Ishikawa (cell line): Measurements from ENCODE around the gene ZCCHC14.

Source experiments
- EGR1 ChIP-seq: IDR thresholded peaks from 2 replicates; pipeline ENCODE4 v1.6.1; 2012
- EP300 ChIP-seq: IDR thresholded peaks from 2 replicates; pipeline ENCODE4 v1.6.1; 2012; ENCODE audit warnings: borderline replicate concordance
- TCF12 ChIP-seq: IDR thresholded peaks from 2 replicates; pipeline ENCODE4 v1.6.1; 2012; ENCODE audit warnings: low read depth
- YY1 ChIP-seq: IDR thresholded peaks from 2 replicates; pipeline ENCODE4 v1.6.1; 2012; ENCODE audit warnings: low read depth
- TF ChIP-seq, protein P1 (sequence below): IDR thresholded peaks from 2 replicates; pipeline ENCODE4 v1.6.1; 2012
- TF ChIP-seq, protein P2 (sequence below): IDR thresholded peaks from 2 replicates; pipeline ENCODE4 v1.6.1; 2012; ENCODE audit warnings: low read depth, mild to moderate bottlenecking

DNA sequence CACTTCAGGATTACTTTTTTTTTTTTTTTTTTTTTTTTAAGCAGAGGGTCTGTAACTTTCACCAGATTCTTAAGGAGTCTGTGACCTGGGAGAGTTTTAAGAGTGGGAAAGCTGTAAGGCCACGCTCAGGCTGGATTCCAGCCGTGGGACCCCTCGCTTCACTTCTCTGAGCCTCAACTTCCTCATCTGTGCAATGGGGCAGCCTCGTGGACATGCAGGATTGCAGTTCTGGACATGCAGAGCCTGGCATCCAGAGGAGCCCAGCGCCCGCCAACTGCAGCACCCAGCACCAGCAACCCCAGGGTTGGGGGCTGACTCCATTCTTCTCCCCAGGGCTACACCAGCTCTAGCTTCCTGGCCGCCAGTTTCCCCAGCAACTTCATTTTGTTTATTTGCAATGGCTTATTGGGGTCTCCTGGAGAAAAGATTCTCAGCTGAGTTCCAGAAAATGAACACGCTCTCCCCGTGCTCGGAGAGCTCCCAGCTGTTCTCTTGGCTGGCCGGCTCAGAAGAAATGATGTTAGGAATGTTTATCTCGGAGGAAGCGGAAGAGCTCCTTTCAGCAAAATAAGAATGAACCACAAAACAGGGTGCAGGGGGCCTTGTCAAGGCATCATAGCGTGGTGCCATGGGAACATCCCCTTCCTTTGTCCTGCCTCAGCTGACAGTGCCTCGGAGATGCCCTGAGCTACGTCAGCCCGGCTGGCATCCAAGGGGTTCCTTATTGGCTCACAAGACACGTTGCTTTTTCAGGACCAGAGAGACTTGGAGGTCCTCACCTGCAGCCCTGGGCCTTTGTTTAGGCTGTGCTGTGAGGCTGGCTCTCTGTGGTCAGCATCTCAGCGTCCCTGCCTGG is 22.9 kb upstream of the ZCCHC14 start:
- TF ChIP-seq, protein P1, sequence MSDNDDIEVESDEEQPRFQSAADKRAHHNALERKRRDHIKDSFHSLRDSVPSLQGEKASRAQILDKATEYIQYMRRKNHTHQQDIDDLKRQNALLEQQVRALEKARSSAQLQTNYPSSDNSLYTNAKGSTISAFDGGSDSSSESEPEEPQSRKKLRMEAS, result no peak
- TF ChIP-seq EP300, result no peak
- no peak for TF ChIP-seq TCF12
- TF ChIP-seq YY1, result no peak
- TF ChIP-seq, protein P2, sequence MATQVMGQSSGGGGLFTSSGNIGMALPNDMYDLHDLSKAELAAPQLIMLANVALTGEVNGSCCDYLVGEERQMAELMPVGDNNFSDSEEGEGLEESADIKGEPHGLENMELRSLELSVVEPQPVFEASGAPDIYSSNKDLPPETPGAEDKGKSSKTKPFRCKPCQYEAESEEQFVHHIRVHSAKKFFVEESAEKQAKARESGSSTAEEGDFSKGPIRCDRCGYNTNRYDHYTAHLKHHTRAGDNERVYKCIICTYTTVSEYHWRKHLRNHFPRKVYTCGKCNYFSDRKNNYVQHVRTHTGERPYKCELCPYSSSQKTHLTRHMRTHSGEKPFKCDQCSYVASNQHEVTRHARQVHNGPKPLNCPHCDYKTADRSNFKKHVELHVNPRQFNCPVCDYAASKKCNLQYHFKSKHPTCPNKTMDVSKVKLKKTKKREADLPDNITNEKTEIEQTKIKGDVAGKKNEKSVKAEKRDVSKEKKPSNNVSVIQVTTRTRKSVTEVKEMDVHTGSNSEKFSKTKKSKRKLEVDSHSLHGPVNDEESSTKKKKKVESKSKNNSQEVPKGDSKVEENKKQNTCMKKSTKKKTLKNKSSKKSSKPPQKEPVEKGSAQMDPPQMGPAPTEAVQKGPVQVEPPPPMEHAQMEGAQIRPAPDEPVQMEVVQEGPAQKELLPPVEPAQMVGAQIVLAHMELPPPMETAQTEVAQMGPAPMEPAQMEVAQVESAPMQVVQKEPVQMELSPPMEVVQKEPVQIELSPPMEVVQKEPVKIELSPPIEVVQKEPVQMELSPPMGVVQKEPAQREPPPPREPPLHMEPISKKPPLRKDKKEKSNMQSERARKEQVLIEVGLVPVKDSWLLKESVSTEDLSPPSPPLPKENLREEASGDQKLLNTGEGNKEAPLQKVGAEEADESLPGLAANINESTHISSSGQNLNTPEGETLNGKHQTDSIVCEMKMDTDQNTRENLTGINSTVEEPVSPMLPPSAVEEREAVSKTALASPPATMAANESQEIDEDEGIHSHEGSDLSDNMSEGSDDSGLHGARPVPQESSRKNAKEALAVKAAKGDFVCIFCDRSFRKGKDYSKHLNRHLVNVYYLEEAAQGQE, result no peak
- TF ChIP-seq EGR1, result no peak
